Epidermal melanocyte (primary cell): ENCODE results near the gene TPCN1.

Experiments used
- DNase-seq: peaks from one replicate; pipeline ENCODE4 v3.0.0; 2011; ENCODE audit warnings: low spot score; ENCODE audit not compliant: insufficient read length

TPCN1 gene

DNA sequence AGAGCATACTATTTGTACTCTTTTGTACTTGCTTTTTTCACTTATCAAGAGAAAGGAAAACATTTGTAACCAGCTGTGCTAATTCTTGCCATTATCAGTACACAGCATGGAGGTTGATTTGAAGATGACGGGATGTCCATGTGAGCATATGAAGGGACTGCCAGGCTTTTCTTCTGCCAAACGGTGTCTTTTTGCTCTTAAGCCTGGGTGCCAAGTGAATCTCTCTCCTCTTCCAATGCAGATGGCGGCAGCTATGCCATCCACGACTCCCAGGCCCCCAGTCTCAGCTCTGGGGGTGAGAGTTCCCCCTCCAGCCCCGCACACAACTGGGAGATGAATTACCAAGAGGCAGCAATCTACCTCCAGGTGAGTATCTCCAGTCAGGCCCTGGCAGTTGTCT, 38.9 kb downstream of the TPCN1 start:
- DNase-seq = no peak

DNA sequence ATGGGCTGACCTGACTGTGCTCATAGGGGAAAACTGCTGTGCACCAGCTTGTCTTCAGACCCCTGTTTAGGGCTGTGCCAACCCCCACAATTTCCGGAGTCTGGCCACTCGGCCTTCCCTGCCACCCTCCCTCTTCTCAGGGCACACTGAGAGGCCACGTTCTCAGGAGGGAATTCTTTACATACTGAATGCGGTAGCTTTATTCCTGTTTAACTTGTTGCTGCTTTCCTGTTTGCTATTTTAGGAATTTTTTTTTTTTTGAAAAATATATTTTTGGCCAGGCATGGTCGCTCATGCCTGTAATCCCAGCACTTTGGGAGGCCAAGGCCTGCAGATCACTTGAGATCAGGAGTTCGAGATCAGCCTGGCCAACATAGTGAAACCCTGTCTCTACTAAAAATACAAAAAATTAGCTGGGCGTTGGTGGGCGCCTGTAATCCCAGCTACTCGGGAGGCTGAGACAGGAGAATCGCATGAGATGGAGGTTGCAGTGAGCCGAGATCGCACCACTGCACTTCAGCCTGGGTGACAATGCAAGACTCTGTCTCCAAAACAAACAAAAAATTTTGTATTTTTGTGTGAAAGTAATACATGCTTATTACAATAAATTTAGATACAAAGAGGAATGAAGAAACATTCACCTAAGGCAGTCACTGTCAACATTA, 39.5 kb downstream of the TPCN1 start:
- no peak for DNase-seq

DNA sequence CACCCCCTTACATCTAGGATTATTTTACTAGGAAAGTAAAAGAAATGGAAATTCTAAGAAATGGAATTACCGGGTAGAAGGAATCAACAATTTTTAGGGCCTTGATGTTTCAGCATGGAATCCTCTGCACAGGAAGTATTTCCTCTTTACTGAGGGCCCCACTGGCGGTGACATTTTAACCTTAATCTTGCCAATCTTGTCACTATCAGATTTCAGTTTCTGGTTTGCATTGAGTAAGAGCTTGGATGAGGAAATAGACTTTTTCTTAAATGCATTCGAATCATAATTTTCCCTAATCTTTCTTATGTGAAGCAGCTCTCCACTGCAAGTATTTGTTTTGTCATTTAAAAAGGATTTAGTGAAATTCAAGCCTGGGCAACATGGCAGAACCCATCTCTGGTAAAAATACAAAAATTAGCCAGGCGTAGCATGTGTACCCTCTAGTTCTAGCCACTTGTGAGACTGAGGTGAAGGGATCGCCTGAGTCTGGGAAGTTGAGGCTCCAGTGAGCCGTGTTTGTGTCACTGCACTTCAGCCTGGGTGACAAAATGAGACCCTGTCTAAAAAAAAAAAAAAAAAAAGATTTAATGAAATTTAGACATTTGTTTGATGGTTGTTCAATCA, 40.7 kb downstream of the TPCN1 start:
- no peak for DNase-seq

DNA sequence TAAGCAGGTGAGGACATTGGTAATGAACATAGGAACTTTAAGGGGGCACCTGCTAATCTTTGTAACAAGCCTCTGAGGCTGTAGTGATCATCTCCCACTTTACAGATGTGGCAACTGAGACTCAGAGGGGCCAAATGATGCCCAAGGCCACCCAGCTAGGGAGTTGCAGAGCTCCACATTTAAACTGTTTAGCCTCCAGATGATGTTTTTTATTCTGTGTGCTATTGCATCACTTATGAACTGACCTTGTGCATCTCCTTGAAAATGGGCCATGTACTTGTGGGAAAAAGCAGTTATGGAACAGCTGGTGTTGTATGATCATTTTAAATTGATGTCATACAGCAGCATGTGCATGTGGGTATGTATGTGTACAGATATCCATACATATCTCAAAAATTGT, 41.4 kb downstream of the TPCN1 start:
- DNase-seq = no peak

DNA sequence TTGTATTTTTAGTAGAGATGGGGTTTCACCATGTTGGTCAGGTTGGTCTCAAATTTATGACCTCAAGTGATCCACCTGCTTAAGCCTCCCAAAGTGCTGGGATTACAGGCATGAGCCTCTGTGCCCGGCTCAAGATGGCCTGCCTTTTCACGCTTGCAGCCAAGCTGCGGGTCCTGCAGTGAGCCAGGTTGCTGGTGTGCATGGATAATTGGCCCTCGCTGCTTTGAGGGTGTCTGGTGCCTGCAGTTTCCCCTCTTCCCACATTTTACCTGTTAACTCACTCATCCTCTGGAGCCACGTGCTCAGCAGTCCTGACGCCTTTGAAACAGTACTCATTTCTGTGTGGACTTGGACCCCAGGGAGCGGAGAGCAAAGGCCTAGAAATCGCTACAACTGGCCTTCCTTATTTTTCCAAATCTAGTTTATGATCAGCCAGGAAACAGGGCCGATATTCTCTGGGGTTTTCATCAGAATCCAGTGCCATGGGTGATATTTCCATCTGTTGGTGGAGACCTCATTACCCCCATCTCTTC, 42.2 kb downstream of the TPCN1 start:
- no peak for DNase-seq

DNA sequence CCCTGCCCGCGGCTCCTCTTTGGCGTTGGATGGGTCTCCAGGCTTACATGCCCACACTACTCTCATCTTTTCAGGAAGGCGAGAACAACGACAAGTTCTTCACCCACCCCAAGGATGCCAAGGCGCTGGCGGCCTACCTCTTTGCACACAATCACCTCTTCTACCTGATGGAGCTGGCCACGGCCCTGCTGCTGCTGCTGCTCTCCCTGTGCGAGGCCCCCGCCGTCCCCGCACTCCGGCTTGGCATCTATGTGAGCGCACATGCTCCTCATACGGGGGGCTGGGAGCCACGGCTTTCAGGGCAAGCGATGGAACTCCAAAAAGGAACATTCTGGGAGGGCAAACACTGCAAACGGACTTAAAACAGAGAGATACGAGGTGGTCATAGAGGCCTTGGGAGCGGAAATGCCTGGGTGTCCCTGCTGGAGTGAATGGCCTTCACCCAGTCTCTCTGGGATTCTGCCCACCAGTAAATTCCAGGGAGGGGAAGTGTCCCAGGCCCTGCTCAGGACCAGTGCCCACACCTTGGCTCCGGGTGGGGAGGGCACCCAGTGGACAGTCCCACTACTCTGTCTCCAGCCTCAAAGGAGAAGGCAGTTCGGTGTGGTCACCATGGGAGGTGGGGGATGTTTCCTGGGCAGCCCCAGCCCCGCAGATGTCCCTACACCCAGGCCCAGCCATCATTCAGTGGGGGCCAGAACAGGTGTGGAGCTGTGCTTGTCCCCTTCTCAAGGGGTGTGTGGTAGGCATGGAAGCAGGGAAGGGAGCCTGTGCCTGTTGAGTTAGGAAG, 45.0 kb downstream of the TPCN1 start:
- no peak for DNase-seq

DNA sequence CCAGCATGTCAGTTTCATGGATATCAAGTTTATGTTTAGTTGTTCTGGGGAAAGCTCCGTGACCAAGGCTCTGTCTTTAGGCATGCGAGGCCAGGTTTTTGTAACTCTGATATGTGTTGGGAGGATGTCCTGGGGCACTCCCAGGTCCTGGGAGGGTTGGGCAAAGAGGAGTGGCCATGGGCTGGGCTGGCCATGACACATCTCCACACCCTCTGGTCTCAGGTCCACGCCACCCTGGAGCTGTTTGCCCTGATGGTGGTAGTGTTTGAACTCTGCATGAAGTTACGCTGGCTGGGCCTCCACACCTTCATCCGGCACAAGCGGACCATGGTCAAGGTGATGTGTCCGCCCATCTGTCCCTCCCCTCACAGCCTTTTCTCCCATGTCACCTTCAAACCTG, 46.4 kb downstream of the TPCN1 start:
- DNase-seq = no peak

DNA sequence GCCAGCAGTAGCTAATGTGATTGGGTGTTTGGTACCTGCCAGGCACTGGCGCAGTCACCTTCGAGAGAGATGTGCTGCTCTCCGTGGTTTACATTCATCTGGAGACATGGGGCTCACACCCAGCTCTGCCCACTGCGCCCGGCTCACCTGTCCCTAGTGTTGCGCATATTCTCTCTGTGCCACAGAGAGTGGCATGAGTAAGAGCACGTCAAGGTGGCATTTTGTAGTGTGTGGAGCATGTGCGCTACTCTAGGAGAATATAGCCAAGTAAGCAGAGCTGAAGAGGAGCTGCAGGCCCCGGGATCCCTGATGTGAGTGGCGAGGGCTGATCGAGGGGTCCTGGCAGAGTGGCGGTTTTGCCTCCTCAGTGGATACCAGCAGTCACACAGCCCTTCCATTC, 46.9 kb downstream of the TPCN1 start:
- no peak for DNase-seq

DNA sequence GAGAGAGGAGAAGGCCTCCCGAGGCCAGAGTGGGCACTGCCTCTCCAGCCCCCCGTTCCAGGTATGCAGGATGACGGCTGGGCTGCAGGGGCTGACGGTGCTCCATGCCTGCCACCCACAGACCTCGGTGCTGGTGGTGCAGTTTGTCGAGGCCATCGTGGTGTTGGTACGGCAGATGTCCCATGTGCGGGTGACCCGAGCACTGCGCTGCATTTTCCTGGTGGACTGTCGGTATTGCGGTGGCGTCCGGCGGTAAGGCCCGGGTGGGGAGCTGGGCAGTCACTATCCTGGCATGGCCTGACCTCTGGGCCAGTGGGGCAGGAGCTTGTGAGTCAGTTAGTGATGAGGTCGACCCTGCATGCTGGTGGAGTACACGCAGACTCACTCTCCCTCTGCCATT, 47.4 kb downstream of the TPCN1 start:
- DNase-seq = no peak

DNA sequence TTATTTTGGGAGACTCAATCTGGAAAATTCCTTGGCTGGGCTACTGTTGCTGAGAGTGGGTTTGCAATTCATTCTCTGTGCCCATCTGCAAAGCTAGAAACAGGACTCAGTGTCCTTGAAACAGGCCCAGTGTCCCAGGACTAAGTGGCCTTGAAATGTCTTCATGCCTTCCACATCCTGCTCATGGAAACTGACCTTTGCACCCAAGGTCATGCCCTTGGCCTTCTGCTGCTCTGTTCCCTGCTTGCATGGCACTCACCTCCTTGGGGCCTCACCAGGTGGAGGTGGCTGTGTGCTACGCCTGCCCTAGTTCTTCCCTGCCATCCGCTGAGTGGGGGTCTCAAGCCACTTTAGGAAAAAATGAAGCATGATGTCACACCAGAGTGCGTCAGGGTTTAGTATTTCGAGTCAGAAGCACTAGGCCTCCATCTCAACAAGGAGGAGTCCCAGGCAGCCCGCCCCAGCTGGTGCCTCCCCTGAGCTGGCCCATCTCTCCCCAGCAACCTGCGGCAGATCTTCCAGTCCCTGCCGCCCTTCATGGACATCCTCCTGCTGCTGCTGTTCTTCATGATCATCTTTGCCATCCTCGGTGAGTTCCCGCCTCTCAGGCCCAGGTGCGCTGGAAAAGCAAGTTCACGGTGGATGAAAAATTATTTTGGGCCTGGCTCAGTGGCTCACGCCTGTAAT, 48.1 kb downstream of the TPCN1 start:
- DNase-seq = no peak

DNA sequence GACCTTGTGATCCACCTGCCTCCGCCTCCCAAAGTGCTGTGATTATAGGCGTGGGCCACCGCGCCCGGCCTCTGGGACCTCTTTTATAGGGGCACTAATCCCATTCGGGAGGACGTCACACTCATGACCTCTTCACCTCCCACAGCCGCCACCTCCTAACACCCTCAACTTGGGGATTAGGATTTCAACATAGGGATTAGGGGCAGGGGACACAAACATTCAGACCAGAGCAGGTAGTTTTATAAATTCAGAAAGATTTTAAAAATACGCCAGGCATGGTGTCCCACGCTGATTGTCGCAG, 49.4 kb downstream of the TPCN1 start:
- no peak for DNase-seq

DNA sequence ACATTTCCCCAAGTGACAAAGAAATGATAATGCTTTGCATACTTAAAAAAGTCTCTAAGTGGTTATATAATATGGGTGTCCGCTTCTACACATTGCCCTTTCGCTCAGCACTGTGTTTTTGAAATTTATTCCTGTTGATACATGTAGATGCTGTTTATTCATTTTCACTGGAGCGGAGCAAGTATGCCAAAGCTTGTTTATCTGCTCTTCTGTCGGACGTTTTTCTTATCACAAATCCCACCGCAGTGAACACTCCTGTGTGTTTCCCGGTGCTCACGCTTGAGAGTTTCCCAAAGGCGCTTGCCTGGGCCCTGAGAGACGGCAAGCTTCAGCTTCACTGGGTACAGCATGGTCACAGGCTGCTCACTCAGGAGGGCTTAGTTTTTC, 50.2 kb downstream of the TPCN1 start:
- DNase-seq = no peak

DNA sequence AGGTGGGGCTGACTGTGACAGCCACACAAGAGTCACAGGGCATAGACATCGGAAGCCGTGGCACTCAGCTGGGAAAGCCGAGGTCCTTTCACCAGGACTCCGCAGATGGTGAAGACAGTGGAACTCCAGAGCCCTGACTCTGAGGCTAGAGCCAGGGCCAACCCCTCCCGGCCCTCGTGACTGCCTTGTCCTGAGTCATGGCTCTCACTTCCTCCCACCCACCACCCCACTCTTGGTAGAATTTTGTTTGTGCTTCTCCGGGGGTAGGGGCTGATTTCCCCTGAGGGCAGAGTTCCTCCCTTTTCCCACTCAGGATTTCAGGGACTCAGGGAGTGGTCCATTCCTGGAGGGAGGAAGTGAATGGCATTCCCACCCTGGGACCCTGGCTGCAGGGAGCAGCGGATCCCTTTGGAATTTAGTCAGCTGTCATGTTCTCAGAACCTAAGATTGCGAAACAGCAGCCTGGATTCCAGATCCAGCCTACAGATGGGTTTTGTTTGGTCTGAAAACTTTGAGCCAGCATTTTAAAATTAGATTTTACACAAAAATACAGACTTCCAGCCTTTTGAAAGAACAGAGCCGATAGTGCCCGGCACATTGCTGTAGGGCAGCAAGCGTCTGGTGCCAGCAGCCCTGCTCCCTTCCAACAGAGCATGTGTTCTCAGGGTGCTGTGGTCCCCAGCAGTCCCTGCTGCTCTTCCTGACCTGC, 50.7 kb downstream of the TPCN1 start:
- DNase-seq = peak; percentile 88

DNA sequence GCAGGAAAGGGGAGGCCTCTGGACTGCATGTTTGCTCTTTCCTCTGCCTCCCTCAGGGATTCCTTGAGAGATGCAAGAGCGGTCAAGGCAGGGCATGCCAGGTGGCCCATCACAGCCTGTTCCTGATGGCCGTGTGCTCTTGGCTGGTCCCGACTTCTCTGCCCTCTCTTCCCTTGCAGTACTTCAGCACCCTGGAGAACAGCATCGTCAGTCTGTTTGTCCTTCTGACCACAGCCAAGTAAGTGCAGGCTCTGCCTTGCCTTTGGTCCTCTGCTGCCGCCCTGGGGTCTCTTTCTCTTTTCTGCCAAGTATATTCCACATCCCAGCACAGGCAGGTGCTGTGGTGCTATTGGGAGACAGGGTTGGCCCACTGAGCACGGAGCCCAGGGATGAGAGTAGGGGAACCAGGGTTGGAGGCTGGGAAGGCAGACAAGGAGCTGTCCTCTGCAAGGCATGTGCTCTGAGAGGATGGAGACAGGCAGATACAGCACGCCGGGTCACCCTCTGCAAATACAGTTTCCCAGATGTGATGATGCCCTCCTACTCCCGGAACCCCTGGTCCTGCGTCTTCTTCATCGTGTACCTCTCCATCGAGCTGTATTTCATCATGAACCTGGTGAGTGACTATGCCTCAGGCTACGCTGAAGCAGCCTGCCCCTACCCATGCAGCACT, 51.9 kb downstream of the TPCN1 start:
- no peak for DNase-seq

DNA sequence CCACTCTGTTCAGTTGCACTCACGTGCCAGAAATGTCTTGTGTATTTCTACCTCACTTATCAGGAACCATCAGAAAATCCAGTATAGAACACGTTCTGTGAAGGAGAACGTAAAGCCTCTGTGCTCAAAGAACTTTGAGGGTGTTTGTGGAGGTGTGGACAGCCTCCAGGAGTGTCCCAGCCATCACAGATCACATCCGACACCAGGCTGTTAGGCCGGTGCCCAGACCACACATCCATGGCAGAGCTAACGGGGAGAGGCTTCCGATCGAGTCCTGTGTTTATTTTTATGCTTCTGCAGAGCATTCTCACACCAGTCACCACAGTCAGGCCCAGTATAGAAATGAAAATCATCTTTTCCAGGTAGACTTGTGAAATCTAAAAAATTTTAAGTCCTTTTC, 53.6 kb downstream of the TPCN1 start:
- DNase-seq = no peak

DNA sequence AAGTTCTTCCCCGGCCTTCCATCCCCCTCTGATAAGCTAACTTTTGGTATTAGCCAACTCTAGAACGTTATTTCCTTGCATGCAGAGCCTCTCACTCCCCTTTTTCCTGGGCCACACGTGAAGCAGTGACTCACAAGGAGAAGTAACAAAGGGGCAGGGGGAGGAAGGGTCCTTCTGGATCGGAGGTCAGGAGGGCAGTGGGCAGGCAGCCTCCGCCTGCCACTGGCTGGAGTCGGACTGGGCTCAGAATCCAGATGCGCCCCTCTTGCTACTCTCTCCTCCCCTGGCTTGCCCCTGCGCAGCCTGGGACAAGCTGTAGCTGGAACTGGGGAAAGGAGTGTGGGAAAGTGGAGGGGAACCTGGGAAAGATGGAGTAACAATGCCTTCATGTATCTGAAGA, 55.0 kb downstream of the TPCN1 start:
- no peak for DNase-seq

DNA sequence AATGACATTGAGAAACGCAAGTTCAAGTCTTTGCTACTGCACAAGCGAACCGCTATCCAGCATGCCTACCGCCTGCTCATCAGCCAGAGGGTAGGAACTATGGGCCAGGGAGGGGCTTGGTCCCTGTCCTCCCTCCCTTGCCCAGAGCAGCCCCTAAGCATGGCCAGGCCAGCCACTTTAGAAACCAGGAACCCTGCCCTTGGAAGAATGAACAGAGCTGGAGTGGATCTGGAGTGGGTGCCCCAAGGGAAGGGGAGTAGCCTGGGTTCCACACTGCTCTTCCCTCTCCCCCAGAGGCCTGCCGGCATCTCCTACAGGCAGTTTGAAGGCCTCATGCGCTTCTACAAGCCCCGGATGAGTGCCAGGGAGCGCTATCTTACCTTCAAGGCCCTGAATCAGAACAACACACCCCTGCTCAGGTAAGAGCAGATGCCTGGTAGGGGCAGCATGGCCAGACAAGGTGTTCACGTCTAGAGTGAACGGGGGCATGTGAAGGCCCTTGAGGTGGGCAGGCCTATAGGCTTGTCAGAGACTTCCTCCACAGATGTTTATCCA, 55.8 kb downstream of the TPCN1 start:
- no peak for DNase-seq

DNA sequence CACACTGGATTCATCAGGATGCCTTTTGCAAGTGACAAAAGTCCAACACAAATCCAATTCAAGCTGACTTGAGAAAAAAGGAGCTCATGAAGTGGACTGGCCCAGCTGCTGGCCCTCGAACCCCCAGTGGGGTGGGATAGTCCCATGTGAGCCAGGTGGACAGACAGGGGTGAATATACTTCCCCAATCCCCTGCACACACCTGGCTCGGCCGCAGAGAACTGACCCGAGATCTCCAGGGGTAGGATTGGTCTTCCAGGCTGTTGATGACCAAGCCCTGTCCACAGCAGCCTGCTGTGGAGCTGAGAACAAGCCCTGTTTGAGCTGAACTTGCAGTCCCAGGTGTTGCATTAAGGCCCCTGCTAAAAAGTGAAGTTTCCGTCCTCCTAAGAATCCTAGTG, 56.2 kb downstream of the TPCN1 start:
- no peak for DNase-seq

DNA sequence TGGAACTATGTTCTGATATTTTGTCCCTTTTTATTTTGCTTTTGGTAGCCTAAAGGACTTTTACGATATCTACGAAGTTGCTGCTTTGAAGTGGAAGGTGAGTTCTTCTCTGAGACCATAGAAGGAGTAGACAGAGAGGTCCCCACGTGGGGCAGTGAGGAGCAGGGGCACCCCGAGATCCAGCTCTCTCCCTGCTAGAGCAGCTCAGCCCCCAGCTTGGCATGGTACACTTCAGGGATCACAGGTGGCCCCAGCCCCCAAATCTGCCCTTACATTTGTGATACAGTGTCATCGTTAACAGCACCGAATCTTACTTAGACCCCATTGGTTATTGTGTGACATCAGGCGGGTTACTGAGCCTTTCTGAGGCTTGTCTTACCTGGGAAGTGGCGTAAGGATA, 56.9 kb downstream of the TPCN1 start:
- DNase-seq = no peak

DNA sequence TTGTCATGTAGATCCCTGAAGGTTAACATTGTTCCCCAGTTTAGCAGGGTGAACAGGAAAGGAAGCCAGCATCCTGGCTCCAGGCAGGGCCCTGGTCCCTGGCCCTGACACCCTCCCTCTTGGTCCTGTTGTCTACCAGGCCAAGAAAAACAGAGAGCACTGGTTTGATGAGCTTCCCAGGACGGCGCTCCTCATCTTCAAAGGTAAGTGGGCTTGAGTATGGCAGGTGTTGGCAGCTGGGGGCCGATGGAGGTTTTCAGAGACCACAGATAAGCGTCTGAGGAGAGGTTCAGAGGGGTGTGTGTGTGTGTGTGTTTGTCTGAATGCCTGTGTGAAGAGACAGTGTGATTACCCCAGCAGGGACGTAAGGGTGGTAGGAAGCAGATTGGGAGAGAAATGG, 57.4 kb downstream of the TPCN1 start:
- DNase-seq = no peak

DNA sequence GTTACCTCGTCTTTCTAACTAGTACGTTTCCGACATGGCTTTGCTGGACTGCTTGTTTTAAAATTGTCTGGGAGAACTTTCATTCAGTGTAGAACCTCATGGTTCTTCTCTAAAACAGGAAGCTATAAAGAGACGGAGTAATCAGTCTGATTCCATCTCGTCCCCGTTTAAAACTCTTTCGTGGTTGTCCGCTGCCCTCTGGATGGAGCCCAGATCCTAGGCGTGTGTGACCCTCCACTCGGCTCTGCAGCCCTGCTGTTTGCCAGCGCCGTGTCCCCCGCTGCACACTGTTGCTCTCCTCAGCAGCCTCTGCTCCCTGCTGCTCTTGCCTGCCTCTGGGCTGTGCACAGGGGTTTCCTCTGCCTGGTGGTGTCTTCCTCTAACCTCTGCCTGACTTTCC, 63.5 kb downstream of the TPCN1 start:
- DNase-seq = no peak
